Erythroblast (primary cell): ENCODE data around the gene PDCD4.

Source experiments
- GATA1 ChIP-seq: IDR thresholded peaks from 2 replicates; pipeline ENCODE4 v1.6.1; 2011; ENCODE audit warnings: low read depth, mild to moderate bottlenecking, control low read depth, low read length, moderate library complexity
- POLR2A ChIP-seq: IDR thresholded peaks from 2 replicates; pipeline ENCODE4 v1.6.1; 2011; ENCODE audit warnings: mild to moderate bottlenecking, low read length

DNA sequence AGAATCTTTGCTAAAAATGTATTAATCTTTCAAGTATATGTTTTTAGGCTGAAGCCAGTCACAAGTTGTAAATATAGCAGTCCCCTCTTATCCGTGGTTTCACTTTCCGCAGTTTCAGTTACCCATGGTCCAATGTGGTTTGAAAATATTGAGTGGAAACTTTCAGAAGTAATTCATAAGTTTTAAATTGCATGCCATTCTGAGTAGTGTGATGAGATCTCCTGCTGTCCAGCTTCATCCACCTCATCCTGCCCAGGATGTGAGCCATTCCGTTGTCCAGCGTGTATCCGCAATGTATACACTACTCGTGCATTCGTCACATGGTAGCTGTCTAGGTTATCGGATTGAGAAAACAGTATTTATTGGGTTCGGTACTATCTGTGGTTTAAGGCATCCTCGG is 12.2 kb downstream of the PDCD4 start:
- TF ChIP-seq POLR2A (no peak), GATA1 (no peak)
